HG02623 (cell line): ENCODE data around the gene SLC25A17.
"Not testable (repeated sequence)": the region's sequence is repeated elsewhere in the genome, so short reads cannot be mapped to it uniquely, and the experiment has no call there.

Experiments
- ATAC-seq: cut with Tn5 transposase; IDR thresholded peaks from one replicate; pipeline ENCODE4 v1.9.1; 2021; ENCODE audit warnings: moderate library complexity; ENCODE audit not compliant: unreplicated experiment

The SLC25A17 gene

GRCh38 chr22:40758851-40759250 is 60.3 kb downstream of the SLC25A17 start:
- not testable (repeated sequence) for ATAC-seq

GRCh38 chr22:40758390-40758789 is 60.8 kb downstream of the SLC25A17 start:
- ATAC-seq: no peak

GRCh38 chr22:40757071-40757470 is 62.1 kb downstream of the SLC25A17 start:
- no peak for ATAC-seq

GRCh38 chr22:40753114-40753513 is 66.0 kb downstream of the SLC25A17 start:
- ATAC-seq: no peak

- ATAC-seq: no peak
Observed at GRCh38 chr22:40751250-40751649, 67.9 kb downstream of the SLC25A17 start.

- no peak for ATAC-seq
Observed at GRCh38 chr22:40749829-40750228, 69.3 kb downstream of the SLC25A17 start.

GRCh38 chr22:40748388-40749355 is 70.5 kb downstream of the SLC25A17 start:
- ATAC-seq: no peak

GRCh38 chr22:40747361-40747760 is 71.8 kb downstream of the SLC25A17 start:
- no peak for ATAC-seq

- no peak for ATAC-seq
Observed at GRCh38 chr22:40746428-40747220, 72.5 kb downstream of the SLC25A17 start.

- ATAC-seq: no peak
Observed at GRCh38 chr22:40743768-40744167, 75.4 kb downstream of the SLC25A17 start.

- ATAC-seq: no peak
Observed at GRCh38 chr22:40741116-40741515, 78.0 kb downstream of the SLC25A17 start.

- ATAC-seq: no peak
Observed at GRCh38 chr22:40739721-40740120, 79.4 kb downstream of the SLC25A17 start.

- ATAC-seq: no peak
Observed at GRCh38 chr22:40733919-40734318, 85.2 kb downstream of the SLC25A17 start.

GRCh38 chr22:40732999-40733292 is 86.2 kb downstream of the SLC25A17 start:
- no peak for ATAC-seq

- no peak for ATAC-seq
Observed at GRCh38 chr22:40729284-40729683, 89.9 kb downstream of the SLC25A17 start.

GRCh38 chr22:40728731-40729189 is 90.4 kb downstream of the SLC25A17 start:
- no peak for ATAC-seq

- ATAC-seq: no peak
Observed at GRCh38 chr22:40727964-40728615, 91.1 kb downstream of the SLC25A17 start.

GRCh38 chr22:40727070-40727963 is 91.8 kb downstream of the SLC25A17 start:
- ATAC-seq: no peak

GRCh38 chr22:40726514-40726913 is 92.6 kb downstream of the SLC25A17 start:
- no peak for ATAC-seq

GRCh38 chr22:40723396-40723933 is 95.7 kb downstream of the SLC25A17 start:
- no peak for ATAC-seq
